Heart left ventricle (tissue), 13 donors: Measurements from ENCODE around the gene OR2A25.

Source experiments
- POLR2A ChIP-seq, 2 donors: fragments of 450-650 bp; IDR thresholded peaks; one replicate each; pipeline ENCODE4 v1.6.1; 2017; ENCODE audit warnings: antibody characterized with exemption in 2 of 2, mild to moderate bottlenecking in 2 of 2, moderate library complexity in 2 of 2
- TF ChIP-seq, protein P1 (sequence below), 12 donors: fragments of 200-600 bp; sonication (generic) in 4 of 12; IDR thresholded peaks; one replicate each; pipeline versions ENCODE4 v1.5.0 to v1.8.0; 2018 to 2022; ENCODE audit warnings: antibody characterized with exemption in 12 of 12, mild to moderate bottlenecking in 5 of 12
- donor health status: ischemic (EF 13 %, LVEDD 7.1; RV severe dilation, severe dysfunction).
- donor health status: DM: no; HTN: yes; CAD: no.
- donor health status: DM: no; HTN: no; CAD: no.
- donor health status: ischemic (EF 25% LVEDD 6.9; RV normal size, moderate dysfunction).
- donor health status: ischemic (EF 25% LVEDD 5.7; RV mildly dilated, moderate dysfunction).
- donor health status: ischemic (EF 35%, LVEDD 5.7; RV mildly dilated, moderate dysfunction).
- donor health status: nonischemic (EF 11% LVEDD 7.7; RV severe dilation, severe dysfunction).
- donor health status: DM: yes; HTN: yes; CAD: no.
- donor health status: PGD.
- donor health status: ischemic (EF 29% LVEDD 5.4; RV normal size, mild dysfunction).
- donor health status: nonischemic (EF 23%, LVEDD 6.1; RV moderate dilation, normal function).

DNA sequence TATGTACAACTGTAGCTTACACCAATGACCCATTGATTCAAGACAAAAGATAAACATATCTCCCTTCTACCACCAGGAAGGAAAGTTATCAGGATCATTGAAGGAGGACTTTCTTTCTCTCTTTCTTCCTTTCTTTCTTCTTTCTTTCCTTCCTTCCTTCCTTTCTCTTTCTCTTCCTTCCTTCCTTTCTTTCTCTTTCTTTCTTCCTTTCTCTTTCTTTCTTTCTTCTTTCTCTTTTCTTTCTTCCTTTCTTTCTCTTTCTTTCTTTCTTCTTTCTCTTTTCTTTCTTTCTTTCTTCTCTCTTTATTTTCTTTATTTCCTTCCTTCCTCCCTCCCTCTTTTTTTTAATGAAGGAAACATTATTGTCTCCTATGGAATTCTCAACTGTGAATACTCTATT lies 29.2 kb downstream of the OR2A25 start:
- TF ChIP-seq, protein P1, sequence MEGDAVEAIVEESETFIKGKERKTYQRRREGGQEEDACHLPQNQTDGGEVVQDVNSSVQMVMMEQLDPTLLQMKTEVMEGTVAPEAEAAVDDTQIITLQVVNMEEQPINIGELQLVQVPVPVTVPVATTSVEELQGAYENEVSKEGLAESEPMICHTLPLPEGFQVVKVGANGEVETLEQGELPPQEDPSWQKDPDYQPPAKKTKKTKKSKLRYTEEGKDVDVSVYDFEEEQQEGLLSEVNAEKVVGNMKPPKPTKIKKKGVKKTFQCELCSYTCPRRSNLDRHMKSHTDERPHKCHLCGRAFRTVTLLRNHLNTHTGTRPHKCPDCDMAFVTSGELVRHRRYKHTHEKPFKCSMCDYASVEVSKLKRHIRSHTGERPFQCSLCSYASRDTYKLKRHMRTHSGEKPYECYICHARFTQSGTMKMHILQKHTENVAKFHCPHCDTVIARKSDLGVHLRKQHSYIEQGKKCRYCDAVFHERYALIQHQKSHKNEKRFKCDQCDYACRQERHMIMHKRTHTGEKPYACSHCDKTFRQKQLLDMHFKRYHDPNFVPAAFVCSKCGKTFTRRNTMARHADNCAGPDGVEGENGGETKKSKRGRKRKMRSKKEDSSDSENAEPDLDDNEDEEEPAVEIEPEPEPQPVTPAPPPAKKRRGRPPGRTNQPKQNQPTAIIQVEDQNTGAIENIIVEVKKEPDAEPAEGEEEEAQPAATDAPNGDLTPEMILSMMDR (IDR thresholded peaks at IDR 0.05), result no peak
- TF ChIP-seq POLR2A (IDR thresholded peaks at IDR 0.05), result no peak
